SH-SY5Y (cell line): ENCODE measurements around the gene NTM.

Experiments
- GATA2 ChIP-seq: IDR thresholded peaks from 2 replicates; pipeline ENCODE4 v1.6.1; 2011; ENCODE audit warnings: mild to moderate bottlenecking, low read depth, low read length
- GATA3 ChIP-seq: IDR thresholded peaks from 2 replicates; pipeline ENCODE4 v1.6.1; 2011; ENCODE audit warnings: low read depth, mild to moderate bottlenecking, low read length, moderate library complexity

The NTM gene

GRCh38 chr11:132301900-132302299 is 931.5 kb downstream of the NTM start:
- TF ChIP-seq GATA3 = no peak
- TF ChIP-seq GATA2 = no peak

- TF ChIP-seq GATA3 (no peak), GATA2 (no peak)
Observed at GRCh38 chr11:132307309-132308020, 937.0 kb downstream of the NTM start.

- TF ChIP-seq GATA2 (peak; percentile 98), GATA3 (peak; percentile 96)
Observed at GRCh38 chr11:132310390-132311375, 940.3 kb downstream of the NTM start.

- TF ChIP-seq GATA3 (no peak), GATA2 (no peak)
Observed at GRCh38 chr11:132311703-132312102, 941.3 kb downstream of the NTM start.

- TF ChIP-seq GATA2 (no peak), GATA3 (no peak)
Observed at GRCh38 chr11:132312161-132312560, 941.7 kb downstream of the NTM start.

GRCh38 chr11:132312701-132313111 is 942.3 kb downstream of the NTM start:
- TF ChIP-seq GATA3 (no peak), GATA2 (no peak)

- no peak for TF ChIP-seq GATA3
- no peak for TF ChIP-seq GATA2
Observed at GRCh38 chr11:132314911-132315455, 944.6 kb downstream of the NTM start.

- no peak for TF ChIP-seq GATA3
Observed at GRCh38 chr11:132315696-132316095, 945.3 kb downstream of the NTM start.

- TF ChIP-seq GATA3 (no peak), GATA2 (no peak)
Observed at GRCh38 chr11:132318421-132319157, 948.2 kb downstream of the NTM start.

- TF ChIP-seq GATA2 (no peak), GATA3 (no peak)
Observed at GRCh38 chr11:132330515-132330914, 960.1 kb downstream of the NTM start.

GRCh38 chr11:132332521-132332920 is 962.1 kb downstream of the NTM start:
- no peak for TF ChIP-seq GATA2
- TF ChIP-seq GATA3 = no peak

- TF ChIP-seq GATA3 (no peak), GATA2 (no peak)
Observed at GRCh38 chr11:132334769-132335280, 964.4 kb downstream of the NTM start.

GRCh38 chr11:132335311-132335710 is 964.9 kb downstream of the NTM start:
- TF ChIP-seq GATA3 = no peak
- no peak for TF ChIP-seq GATA2
